ENCODE results near the gene GPC5.
"Not testable (repeated sequence)": the region's sequence is repeated elsewhere in the genome, so short reads cannot be mapped to it uniquely, and the experiment has no call there.

Gene GPC5

GRCh38 chr13:92602560-92602959 is 1204.1 kb downstream of the GPC5 start:
- no peak for DNase-seq

- DNase-seq: no peak
These were observed 1211.0 kb downstream of the GPC5 start for GRCh38 chr13:92609376-92609775.

GRCh38 chr13:92612892-92613291 is 1214.5 kb downstream of the GPC5 start:
- DNase-seq: no peak

- no peak for DNase-seq
These were observed 1215.5 kb downstream of the GPC5 start for GRCh38 chr13:92613921-92614320.

GRCh38 chr13:92621985-92622384 is 1223.6 kb downstream of the GPC5 start:
- DNase-seq: no peak

GRCh38 chr13:92622905-92623304 is 1224.5 kb downstream of the GPC5 start:
- DNase-seq: no peak

GRCh38 chr13:92626274-92626673 is 1227.9 kb downstream of the GPC5 start:
- no peak for DNase-seq

GRCh38 chr13:92640936-92641335 is 1242.5 kb downstream of the GPC5 start:
- DNase-seq: no peak

GRCh38 chr13:92649140-92649813 is 1250.9 kb downstream of the GPC5 start:
- DNase-seq: no peak

- DNase-seq: no peak
These were observed 1257.7 kb downstream of the GPC5 start for GRCh38 chr13:92656103-92656502.

- no peak for DNase-seq
These were observed 1258.2 kb downstream of the GPC5 start for GRCh38 chr13:92656648-92657047.

GRCh38 chr13:92657565-92657964 is 1259.1 kb downstream of the GPC5 start:
- peak in 1 of 2 experiments; percentile 64 for DNase-seq

GRCh38 chr13:92658293-92658692 is 1259.9 kb downstream of the GPC5 start:
- no peak for DNase-seq

- no peak for DNase-seq
These were observed 1263.0 kb downstream of the GPC5 start for GRCh38 chr13:92661406-92661805.

- no peak for DNase-seq
These were observed 1269.7 kb downstream of the GPC5 start for GRCh38 chr13:92668157-92668556.

GRCh38 chr13:92670096-92670495 is 1271.7 kb downstream of the GPC5 start:
- no peak for DNase-seq

- DNase-seq: no peak
These were observed 1273.4 kb downstream of the GPC5 start for GRCh38 chr13:92671821-92672220.

GRCh38 chr13:92676246-92676645 is 1277.8 kb downstream of the GPC5 start:
- no peak for DNase-seq

- no peak for DNase-seq
These were observed 1279.2 kb downstream of the GPC5 start for GRCh38 chr13:92677571-92677970.

- no peak for DNase-seq
These were observed 1281.2 kb downstream of the GPC5 start for GRCh38 chr13:92679602-92680001.

- no peak for DNase-seq
These were observed 1282.8 kb downstream of the GPC5 start for GRCh38 chr13:92681239-92681638.

- no peak for DNase-seq
These were observed 1284.6 kb downstream of the GPC5 start for GRCh38 chr13:92682832-92683517.

GRCh38 chr13:92694047-92694446 is 1295.6 kb downstream of the GPC5 start:
- no peak for DNase-seq

GRCh38 chr13:92695827-92696226 is 1297.4 kb downstream of the GPC5 start:
- not testable (repeated sequence) for DNase-seq

GRCh38 chr13:92716749-92717148 is 1318.3 kb downstream of the GPC5 start:
- DNase-seq: peak in 1 of 2 experiments; percentile 5

Measured in SW 1271 (cell line).